Mucosa of descending colon (tissue), 3 donors: ENCODE data around the gene DMKN. TPM values are rescaled to one million over a fixed set of nuclear protein-coding genes. Genes with fewer than 3 reads are reported as not detected.

Experiments
- ATAC-seq: fragments of 200-7000 bp; cut with Tn5 transposase; one replicate; pipeline ENCODE4 v1.9.1; 2020; ENCODE audit warnings: mild to moderate bottlenecking, moderate library complexity
- DNase-seq, 3 donors: peaks; one replicate each; pipeline ENCODE4 v3.0.0-alpha.2; 2020
- H3K36me3 ChIP-seq: fragments of 200-600 bp; one replicate; pipeline ENCODE4 v1.8.0; 2021; ENCODE audit warnings: low read depth, mild to moderate bottlenecking
- H3K4me1 ChIP-seq: fragments of 200-600 bp; one replicate; pipeline ENCODE4 v1.8.0; 2021; ENCODE audit warnings: low read depth, mild to moderate bottlenecking
- H3K4me3 ChIP-seq: fragments of 200-600 bp; one replicate; pipeline ENCODE4 v1.8.0; 2021; ENCODE audit warnings: mild to moderate bottlenecking
- H3K9me3 ChIP-seq: fragments of 200-600 bp; one replicate; pipeline ENCODE4 v1.8.0; 2021; ENCODE audit warnings: mild to moderate bottlenecking
- intact Hi-C, 2 donors: fragments of 100-400 bp; cut with DNase I in 1 of 2; cut with micrococcal nuclease in 1 of 2; formaldehyde crosslinking; loops; one replicate each; pipeline versions ENCODE4 v1.11.0 to v1.11.1; 2022; cut with DNase I, micrococcal nuclease
- total RNA-seq, 3 donors: library from RNA; stranded (reverse); fragmentation: NEBNext Ultra II Directional in 2 of 3; extraction: Animal tissue kit (Norgen Biotek cat#: 25700) in 2 of 3; gene quantifications; one replicate each; pipeline versions ENCODE4 v1.2.1 to v1.2.4, GENCODE V29; 2021 to 2023
- TF ChIP-seq, protein P1 (sequence below): fragments of 200-600 bp; IDR thresholded peaks from one replicate; pipeline ENCODE4 v1.8.0; 2022; ENCODE audit warnings: antibody characterized with exemption, mild to moderate bottlenecking
- donor health status: DM: no; HTN: no; CAD: no; lungs with moderate emphysema.
- donor health status: DM: no; HTN: no; CAD: no.
- donor health status: DM: no; HTN: yes; CAD: no.

The DMKN gene
- total RNA-seq, 3 donors from 2014 or later = 8.2 to 14.3 (median 10.7) TPM

DNA sequence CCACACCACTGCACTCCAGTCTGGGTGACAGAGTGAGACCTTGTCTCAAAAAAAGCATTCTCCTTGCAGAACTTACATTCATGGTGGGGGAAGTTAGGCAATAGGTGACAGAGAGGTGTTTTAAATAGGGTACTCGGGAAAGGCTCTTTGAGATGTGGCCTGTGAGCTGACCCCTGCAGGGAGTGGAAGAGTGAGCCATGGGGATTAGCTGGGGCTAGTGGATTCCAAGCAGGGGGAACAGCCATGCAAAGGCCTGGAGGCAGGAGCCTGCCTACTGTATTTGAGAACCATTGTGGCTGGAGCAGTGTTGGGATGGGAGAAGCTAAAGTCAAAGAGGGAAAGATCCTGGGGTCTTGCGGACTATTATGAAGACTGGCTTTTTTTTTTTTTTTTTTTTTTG lies 3.9 kb upstream of the DMKN start:
- no peak for ATAC-seq
- TF ChIP-seq, protein P1, sequence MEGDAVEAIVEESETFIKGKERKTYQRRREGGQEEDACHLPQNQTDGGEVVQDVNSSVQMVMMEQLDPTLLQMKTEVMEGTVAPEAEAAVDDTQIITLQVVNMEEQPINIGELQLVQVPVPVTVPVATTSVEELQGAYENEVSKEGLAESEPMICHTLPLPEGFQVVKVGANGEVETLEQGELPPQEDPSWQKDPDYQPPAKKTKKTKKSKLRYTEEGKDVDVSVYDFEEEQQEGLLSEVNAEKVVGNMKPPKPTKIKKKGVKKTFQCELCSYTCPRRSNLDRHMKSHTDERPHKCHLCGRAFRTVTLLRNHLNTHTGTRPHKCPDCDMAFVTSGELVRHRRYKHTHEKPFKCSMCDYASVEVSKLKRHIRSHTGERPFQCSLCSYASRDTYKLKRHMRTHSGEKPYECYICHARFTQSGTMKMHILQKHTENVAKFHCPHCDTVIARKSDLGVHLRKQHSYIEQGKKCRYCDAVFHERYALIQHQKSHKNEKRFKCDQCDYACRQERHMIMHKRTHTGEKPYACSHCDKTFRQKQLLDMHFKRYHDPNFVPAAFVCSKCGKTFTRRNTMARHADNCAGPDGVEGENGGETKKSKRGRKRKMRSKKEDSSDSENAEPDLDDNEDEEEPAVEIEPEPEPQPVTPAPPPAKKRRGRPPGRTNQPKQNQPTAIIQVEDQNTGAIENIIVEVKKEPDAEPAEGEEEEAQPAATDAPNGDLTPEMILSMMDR = no peak
- Histone ChIP-seq H3K4me3 (no peak overlapping the region), H3K4me1 (no peaks in the 10 kb centered on the region), H3K36me3 (no peaks in the 10 kb centered on the region), H3K9me3 (no peaks in the 10 kb centered on the region)
- intact Hi-C loops = no loop called here
- no peak for DNase-seq

DNA sequence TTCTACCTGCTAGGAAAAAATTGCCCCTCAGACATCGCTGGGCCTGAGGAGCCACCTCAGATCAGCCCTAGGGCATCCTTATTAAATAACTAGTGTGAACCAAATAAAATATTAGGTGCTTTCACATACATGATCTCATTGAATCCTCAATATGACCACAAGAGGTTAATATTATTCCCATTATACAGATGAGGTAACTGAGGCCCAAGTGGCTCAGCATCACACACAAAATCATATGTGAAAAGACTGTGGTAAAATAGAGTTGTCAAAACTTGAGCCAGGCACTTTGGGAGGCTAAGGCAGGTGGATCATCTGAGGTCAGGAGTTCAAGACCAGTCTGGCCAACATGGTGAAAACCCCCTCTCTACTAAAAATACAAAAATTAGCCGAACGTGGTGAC lies 2.9 kb upstream of the DMKN start:
- Histone ChIP-seq H3K4me3 (no peak overlapping the region), H3K36me3 (no peaks in the 10 kb centered on the region), H3K4me1 (no peaks in the 10 kb centered on the region), H3K9me3 (no peaks in the 10 kb centered on the region)
- TF ChIP-seq, protein P1 = no peak
- intact Hi-C loops = no loop called here
- ATAC-seq (no peak), DNase-seq (no peak)

DNA sequence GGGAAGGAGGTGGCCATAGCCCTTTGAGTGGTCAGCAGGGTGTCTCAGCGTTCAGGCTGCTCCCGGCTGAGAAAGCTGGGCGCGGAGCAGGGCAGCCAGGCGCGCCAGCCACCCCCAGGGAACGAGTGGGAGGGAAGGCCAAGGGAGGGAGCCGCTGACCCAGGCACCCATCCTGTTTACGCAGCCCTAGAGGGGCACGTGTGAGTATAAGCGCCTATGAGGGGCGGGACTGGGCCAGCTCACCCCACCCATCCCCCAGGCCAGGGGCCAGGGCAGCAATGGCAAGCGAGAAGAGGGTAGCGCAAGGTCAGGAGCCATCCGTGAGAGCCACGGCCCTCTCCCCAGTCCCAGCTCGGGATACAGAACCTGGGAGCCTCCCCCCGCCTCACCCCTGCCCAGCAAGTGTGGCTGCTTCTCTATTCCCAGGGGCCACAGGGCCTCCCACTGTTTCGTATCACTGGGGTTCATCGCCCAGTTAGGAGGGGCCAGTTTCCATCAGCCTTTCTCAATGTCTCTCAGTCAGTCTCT lies 897 bp upstream of the DMKN start:
- H3K9me3 ChIP-seq = no peaks in the 10 kb centered on the region

DNA sequence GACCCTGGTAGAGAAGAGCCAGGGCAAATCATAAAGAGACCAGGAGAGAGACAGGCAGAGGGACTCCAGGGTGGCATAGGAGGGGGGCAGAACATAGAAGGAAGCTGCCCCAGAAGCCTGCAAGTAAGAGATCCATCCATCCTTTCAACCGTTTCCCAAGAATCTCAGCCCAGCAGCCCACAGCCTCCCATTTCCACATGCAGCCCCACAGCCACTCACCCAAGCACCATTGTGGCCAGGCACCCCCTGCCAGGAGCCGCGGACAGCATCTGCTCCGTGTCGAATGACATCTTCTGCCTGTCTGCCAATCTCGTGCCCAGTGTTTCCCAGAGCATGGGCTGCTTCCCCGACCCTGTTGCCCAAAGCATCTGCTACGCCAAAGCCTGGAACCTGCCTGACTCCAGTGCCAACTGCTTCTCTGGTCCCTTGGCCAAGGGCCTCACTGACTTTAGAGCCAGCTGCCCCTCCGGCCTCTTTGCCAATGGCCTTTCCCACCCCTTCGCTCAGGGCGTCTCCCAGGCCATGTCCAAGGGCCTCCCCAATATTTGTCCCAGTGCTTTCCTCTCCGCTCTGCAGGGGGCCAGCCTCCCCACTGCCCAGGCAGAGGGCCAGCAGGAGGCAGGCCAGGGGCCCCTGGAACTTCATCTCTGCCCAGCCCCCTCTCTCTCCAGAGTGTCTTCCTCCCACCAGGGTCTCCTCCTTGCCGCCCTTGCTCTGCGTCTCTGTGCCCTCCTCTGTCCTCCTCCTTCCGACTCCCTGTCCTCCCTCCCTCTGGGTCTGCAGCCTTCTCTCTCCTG lies 420 bp downstream of the DMKN start:
- DNase-seq = no peak
- TF ChIP-seq, protein P1 = no peak
- no peak for ATAC-seq
- Histone ChIP-seq H3K4me3 (no peak overlapping the region), H3K9me3 (no peaks in the 10 kb centered on the region), H3K4me1 (peaks cover 9% of the 10 kb centered on the region), H3K36me3 (no peaks in the 10 kb centered on the region)
- intact Hi-C loops = no loop called here

More for the DNA sequence above, 897 bp upstream of the DMKN start:
- ATAC-seq (no peak), DNase-seq (no peak)
- no peak overlapping the region for H3K4me3 ChIP-seq
- peaks cover 8% of the 10 kb centered on the region for H3K4me1 ChIP-seq
- TF ChIP-seq, protein P1 = no peak
- intact Hi-C loops = no loop called here
- no peaks in the 10 kb centered on the region for H3K36me3 ChIP-seq

DNA sequence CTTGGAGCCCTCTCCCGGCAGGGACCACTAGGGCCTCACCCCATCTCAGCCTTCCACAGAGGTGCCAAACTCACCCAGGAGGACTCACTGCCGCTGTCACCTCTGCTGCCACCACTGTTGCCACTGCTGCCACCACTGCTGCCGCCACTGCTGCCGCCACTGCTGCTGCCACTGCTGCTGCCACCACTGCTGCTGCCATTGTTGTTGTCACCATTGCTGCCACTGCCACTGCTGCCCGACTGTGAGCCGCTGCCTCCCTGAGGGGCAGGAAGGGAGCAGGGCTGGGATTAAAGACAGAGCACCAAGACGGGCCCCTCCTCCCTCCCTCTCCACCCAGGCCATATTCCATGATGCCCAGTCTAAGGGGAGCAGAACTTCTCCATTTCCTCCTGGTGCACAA lies 2.1 kb downstream of the DMKN start:
- DNase-seq (no peak), ATAC-seq (no peak)
- H3K4me3 ChIP-seq = no peak overlapping the region
- intact Hi-C loops = no loop called here
- no peaks in the 10 kb centered on the region for H3K9me3 ChIP-seq
- H3K4me1 ChIP-seq = peaks cover 9% of the 10 kb centered on the region
- TF ChIP-seq, protein P1 = no peak
- H3K36me3 ChIP-seq = no peaks in the 10 kb centered on the region
